PC-3 (cell line): ENCODE data around the gene CRYL1.

Experiments
- EZH2phosphoT487 ChIP-seq: fragments of 300-600 bp; sonication (generic); IDR thresholded peaks from 2 replicates; pipeline ENCODE4 v1.6.1; 2018; ENCODE audit warnings: mild to moderate bottlenecking, antibody characterized with exemption, low read length, borderline replicate concordance
- TF ChIP-seq, protein P1 (sequence below): fragments of 300-600 bp; sonication (generic); conservative IDR thresholded peaks from 2 replicates; pipeline ENCODE4 v1.5.1; 2017; ENCODE audit warnings: antibody characterized with exemption, low read depth, mild to moderate bottlenecking, low read length

DNA sequence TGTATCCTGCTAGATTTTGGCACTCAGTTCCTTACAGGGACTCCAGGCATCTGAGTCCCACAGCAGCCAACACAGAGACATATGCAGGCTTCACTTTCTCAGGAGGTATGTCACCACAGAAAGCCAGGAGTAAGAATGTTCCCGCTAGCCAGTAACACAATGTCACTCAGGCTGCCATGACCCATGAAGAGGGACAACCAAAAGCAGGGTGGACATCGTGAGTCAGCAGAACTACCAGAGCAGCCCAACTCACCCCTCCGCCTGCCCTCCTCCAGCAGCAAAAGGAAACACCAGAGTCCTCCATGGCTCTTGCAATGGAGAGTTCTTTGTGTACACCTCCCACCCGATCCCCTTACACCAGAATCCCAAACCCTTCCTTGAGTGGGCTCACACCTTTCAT is 95.4 kb downstream of the CRYL1 start:
- TF ChIP-seq, protein P1, sequence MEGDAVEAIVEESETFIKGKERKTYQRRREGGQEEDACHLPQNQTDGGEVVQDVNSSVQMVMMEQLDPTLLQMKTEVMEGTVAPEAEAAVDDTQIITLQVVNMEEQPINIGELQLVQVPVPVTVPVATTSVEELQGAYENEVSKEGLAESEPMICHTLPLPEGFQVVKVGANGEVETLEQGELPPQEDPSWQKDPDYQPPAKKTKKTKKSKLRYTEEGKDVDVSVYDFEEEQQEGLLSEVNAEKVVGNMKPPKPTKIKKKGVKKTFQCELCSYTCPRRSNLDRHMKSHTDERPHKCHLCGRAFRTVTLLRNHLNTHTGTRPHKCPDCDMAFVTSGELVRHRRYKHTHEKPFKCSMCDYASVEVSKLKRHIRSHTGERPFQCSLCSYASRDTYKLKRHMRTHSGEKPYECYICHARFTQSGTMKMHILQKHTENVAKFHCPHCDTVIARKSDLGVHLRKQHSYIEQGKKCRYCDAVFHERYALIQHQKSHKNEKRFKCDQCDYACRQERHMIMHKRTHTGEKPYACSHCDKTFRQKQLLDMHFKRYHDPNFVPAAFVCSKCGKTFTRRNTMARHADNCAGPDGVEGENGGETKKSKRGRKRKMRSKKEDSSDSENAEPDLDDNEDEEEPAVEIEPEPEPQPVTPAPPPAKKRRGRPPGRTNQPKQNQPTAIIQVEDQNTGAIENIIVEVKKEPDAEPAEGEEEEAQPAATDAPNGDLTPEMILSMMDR: no peak
- TF ChIP-seq EZH2phosphoT487: no peak
